H1 (cell line): ENCODE measurements around the gene DSC3. TPM values are rescaled to one million over a fixed set of nuclear protein-coding genes. Genes with fewer than 3 reads are reported as not detected.

Experiments used
- CTCF ChIA-PET: fragments of 300-600 bp; sonication (Branson Sonifier 250); formaldehyde crosslinking; loops from one replicate; lab custom pipeline; 2021; ENCODE audit not compliant: partially characterized antibody; lab: Charles Lee
- POLR2A ChIA-PET: fragments of 300-600 bp; sonication (Branson Sonifier 250); formaldehyde crosslinking; loops from one replicate; lab custom pipeline; 2021; ENCODE audit warnings: inconsistent platforms; ENCODE audit not compliant: partially characterized antibody; lab: Charles Lee
- DNase-seq, 2 experiments: peaks; one replicate each; pipeline versions ENCODE4 v3.0.0 to v3.0.0-alpha.2; 2010 to 2022; ENCODE audit warnings: low spot score in 2 of 2, low read depth in 1 of 2, mixed read lengths in 1 of 2
- FAIRE-seq: peaks from 2 replicates; lab custom pipeline; 2011; peaks lifted over from hg19 to GRCh38; lab: Jason Lieb, UNC
- H2AFZ ChIP-seq: 2 replicates; pipeline ENCODE4 v1.8.1; 2012; ENCODE audit warnings: low read length, inconsistent platforms
- H2AK5ac ChIP-seq: 2 replicates; pipeline ENCODE4 v1.6.1; 2013; ENCODE audit warnings: low read depth, low read length
- H2BK120ac ChIP-seq: replicated peaks from 2 replicates; pipeline ENCODE3; 2013; ENCODE audit warnings: low read depth, low read length, inconsistent platforms
- H2BK12ac ChIP-seq: 2 replicates; pipeline ENCODE4 v1.6.1; 2013; ENCODE audit warnings: low read depth, low read length
- H2BK15ac ChIP-seq: 2 replicates; pipeline ENCODE4 v1.6.1; 2013; ENCODE audit warnings: low read length
- H2BK20ac ChIP-seq: 2 replicates; pipeline ENCODE4 v1.6.1; 2013; ENCODE audit warnings: low read length
- H2BK5ac ChIP-seq: 2 replicates; pipeline ENCODE4 v1.6.1; 2013; ENCODE audit warnings: low read depth, low read length
- H3K14ac ChIP-seq: 2 replicates; pipeline ENCODE4 v1.6.1; 2013; ENCODE audit warnings: inconsistent platforms; ENCODE audit not compliant: insufficient read length
- H3K18ac ChIP-seq: 2 replicates; pipeline ENCODE4 v1.6.1; 2013; ENCODE audit warnings: low read length; ENCODE audit errors: extremely low read depth
- H3K23ac ChIP-seq: 2 replicates; pipeline ENCODE4 v1.6.1; 2013; ENCODE audit warnings: inconsistent platforms; ENCODE audit not compliant: insufficient read length
- H3K23me2 ChIP-seq: 2 replicates; pipeline ENCODE4 v1.6.1; 2013; ENCODE audit warnings: low read depth, low read length
- H3K27ac ChIP-seq: 2 replicates; pipeline ENCODE4 v1.6.1; 2011; ENCODE audit warnings: low read depth, low read length, inconsistent platforms
- H3K27me3 ChIP-seq, 4 experiments: replicated peaks in 1 of 4; 1 replicate in 1 of 4; 2 replicates in 3 of 4; pipeline versions ENCODE4 v1.6.1 to v1.8.1; 2011 to 2013; ENCODE audit warnings: low read length in 3 of 4, mild to moderate bottlenecking in 3 of 4, inconsistent platforms in 2 of 4, mixed read lengths in 2 of 4, moderate library complexity in 1 of 4; ENCODE audit not compliant: control insufficient read depth in 3 of 4, insufficient read depth in 3 of 4; ENCODE audit errors: extremely low read depth in 1 of 4
- H3K36me3 ChIP-seq, 4 experiments: 2 replicates each; pipeline versions ENCODE4 v1.6.1 to v1.8.1; 2011 to 2013; ENCODE audit warnings: mild to moderate bottlenecking in 4 of 4, low read length in 3 of 4, moderate library complexity in 2 of 4, control low read depth in 1 of 4, inconsistent platforms in 1 of 4; ENCODE audit not compliant: insufficient read depth in 4 of 4, control insufficient read depth in 2 of 4
- H3K4ac ChIP-seq: replicated peaks from 2 replicates; pipeline ENCODE3; 2013; ENCODE audit warnings: low read length, low read depth, mixed read lengths, inconsistent platforms; ENCODE audit not compliant: insufficient read length
- H3K4me1 ChIP-seq, 4 experiments: replicated peaks in 1 of 4; 1 replicate in 1 of 4; 2 replicates in 3 of 4; pipeline versions ENCODE4 v1.6.1 to v1.8.1; 2011 to 2013; ENCODE audit warnings: low read length in 3 of 4, inconsistent platforms in 2 of 4, mixed read lengths in 1 of 4; ENCODE audit not compliant: insufficient read depth in 4 of 4, control insufficient read depth in 3 of 4
- H3K4me2 ChIP-seq, 2 experiments: 2 replicates each; pipeline versions ENCODE4 v1.6.1 to v1.8.1; 2011 to 2013; ENCODE audit warnings: low read depth in 2 of 2, low read length in 2 of 2, control low read depth in 1 of 2, inconsistent platforms in 1 of 2, mild to moderate bottlenecking in 1 of 2; ENCODE audit not compliant: insufficient read depth in 1 of 2
- H3K4me3 ChIP-seq, 4 experiments: fragments of 200-600, 300-600 bp in 1 of 4; sonication (generic), shearing (Covaris generic), sonication (Bioruptor Twin) in 1 of 4; 2 replicates each; pipeline versions ENCODE4 v1.5.1 to v1.8.1; 2011 to 2016; ENCODE audit warnings: low read length in 4 of 4, low read depth in 3 of 4, control low read depth in 2 of 4, inconsistent platforms in 2 of 4, mild to moderate bottlenecking in 2 of 4, mixed read lengths in 1 of 4, moderate library complexity in 1 of 4; ENCODE audit not compliant: insufficient read depth in 2 of 4; ENCODE audit errors: extremely low read depth in 1 of 4
- H3K56ac ChIP-seq: replicated peaks from 2 replicates; pipeline ENCODE3; 2013; ENCODE audit warnings: low read depth, mild to moderate bottlenecking, mixed read lengths, low read length, inconsistent platforms; ENCODE audit not compliant: insufficient read length
- H3K79me1 ChIP-seq: 2 replicates; pipeline ENCODE4 v1.6.1; 2013; ENCODE audit warnings: low read depth, low read length, control low read depth
- H3K79me2 ChIP-seq, 2 experiments: 2 replicates each; pipeline versions ENCODE4 v1.6.1 to v1.8.1; 2012 to 2013; ENCODE audit warnings: low read length in 2 of 2, mild to moderate bottlenecking in 2 of 2, inconsistent platforms in 1 of 2; ENCODE audit not compliant: insufficient read depth in 2 of 2, control insufficient read depth in 1 of 2
- H3K9ac ChIP-seq, 4 experiments: replicated peaks in 1 of 4; 1 replicate in 1 of 4; 2 replicates in 3 of 4; pipeline versions ENCODE4 v1.6.1 to v1.8.1; 2011 to 2013; ENCODE audit warnings: low read depth in 3 of 4, low read length in 3 of 4, control low read depth in 2 of 4, mild to moderate bottlenecking in 2 of 4, moderate library complexity in 2 of 4, inconsistent platforms in 1 of 4; ENCODE audit errors: extremely low read depth in 1 of 4
- H3K9me3 ChIP-seq, 2 experiments: 2 replicates each; pipeline versions ENCODE4 v1.6.1 to v1.8.1; 2012 to 2013; ENCODE audit warnings: mild to moderate bottlenecking in 2 of 2, moderate library complexity in 2 of 2, control low read depth in 1 of 2, inconsistent platforms in 1 of 2, low read depth in 1 of 2, low read length in 1 of 2, mixed read lengths in 1 of 2; ENCODE audit not compliant: insufficient read depth in 2 of 2
- H4K20me1 ChIP-seq, 2 experiments: replicated peaks in 1 of 2; 2 replicates each; pipeline versions ENCODE3 to v1.8.1; 2011 to 2013; ENCODE audit warnings: inconsistent platforms in 2 of 2, low read length in 2 of 2, mild to moderate bottlenecking in 1 of 2; ENCODE audit not compliant: insufficient read depth in 2 of 2, control insufficient read depth in 1 of 2
- H4K5ac ChIP-seq: 2 replicates; pipeline ENCODE4 v1.6.1; 2013; ENCODE audit warnings: low read length, low read depth, mixed read lengths, inconsistent platforms; ENCODE audit not compliant: insufficient read length
- H4K8ac ChIP-seq: 2 replicates; pipeline ENCODE4 v1.8.0; 2013; ENCODE audit warnings: mild to moderate bottlenecking, moderate library complexity, low read length, inconsistent platforms; ENCODE audit not compliant: insufficient read depth; ENCODE audit errors: extremely low read depth
- H4K91ac ChIP-seq: replicated peaks from 2 replicates; pipeline ENCODE3; 2013; ENCODE audit warnings: low read length, mixed read lengths, inconsistent platforms; ENCODE audit not compliant: insufficient read length
- BACH1 ChIP-seq: IDR thresholded peaks from 2 replicates; pipeline ENCODE4 v1.6.1; 2012; ENCODE audit warnings: low read length, improper control_type of control experiment
- BCL11A ChIP-seq, 2 experiments: IDR thresholded peaks; one replicate each; pipeline ENCODE4 v1.6.1; 2011; ENCODE audit warnings: low read depth in 2 of 2, low read length in 2 of 2, mild to moderate bottlenecking in 2 of 2
- CHD1 ChIP-seq: IDR thresholded peaks from 2 replicates; pipeline ENCODE4 v1.6.1; 2012; ENCODE audit warnings: low read depth, low read length, improper control_type of control experiment
- GABPA ChIP-seq: IDR thresholded peaks from 2 replicates; pipeline ENCODE4 v1.6.1; 2011; ENCODE audit warnings: mild to moderate bottlenecking, low read length, moderate library complexity, borderline replicate concordance; ENCODE audit not compliant: insufficient read depth
- HDAC2 ChIP-seq, 2 experiments: fragments of 300-600 bp in 1 of 2; sonication (generic) in 1 of 2; IDR thresholded peaks; 2 replicates each; pipeline ENCODE4 v1.6.1; 2011 to 2012; ENCODE audit warnings: low read depth in 2 of 2, low read length in 2 of 2, mild to moderate bottlenecking in 2 of 2, moderate library complexity in 2 of 2, borderline replicate concordance in 1 of 2, inconsistent platforms in 1 of 2
- KDM1A ChIP-seq: fragments of 200-600, 300-600 bp; sonication (generic); IDR thresholded peaks from 2 replicates; pipeline ENCODE4 v1.7.1; 2016; ENCODE audit warnings: mild to moderate bottlenecking, low read length, borderline replicate concordance
- KDM4A ChIP-seq: IDR thresholded peaks from one replicate; pipeline ENCODE4 v1.7.1; 2012; ENCODE audit warnings: low read depth, mild to moderate bottlenecking, moderate library complexity, low read length, inconsistent platforms; ENCODE audit not compliant: severe bottlenecking
- PHF8 ChIP-seq: fragments of 200-600 bp; sonication (generic); conservative IDR thresholded peaks from 2 replicates; pipeline ENCODE4 v1.7.1; 2012; ENCODE audit warnings: low read depth, mild to moderate bottlenecking, inconsistent platforms, low read length, moderate library complexity
- POLR2AphosphoS5 ChIP-seq: IDR thresholded peaks from 2 replicates; pipeline ENCODE4 v1.6.1; 2011; ENCODE audit warnings: low read depth, low read length
- POU5F1 ChIP-seq: IDR thresholded peaks from 2 replicates; pipeline ENCODE4 v1.6.1; 2011; ENCODE audit warnings: low read depth, mild to moderate bottlenecking, low read length, moderate library complexity
- RAD21 ChIP-seq, 2 experiments: IDR thresholded peaks in 1 of 2; conservative IDR thresholded peaks in 1 of 2; 2 replicates each; pipeline ENCODE4 v1.6.1; 2011; ENCODE audit warnings: low read depth in 2 of 2, low read length in 2 of 2, improper control_type of control experiment in 1 of 2, inconsistent platforms in 1 of 2, mild to moderate bottlenecking in 1 of 2, moderate library complexity in 1 of 2
- SP2 ChIP-seq: IDR thresholded peaks from 2 replicates; pipeline ENCODE4 v1.6.1; 2012; ENCODE audit warnings: mild to moderate bottlenecking, low read length, inconsistent platforms
- SP4 ChIP-seq: IDR thresholded peaks from 2 replicates; pipeline ENCODE4 v1.6.1; 2012; ENCODE audit warnings: low read length, inconsistent platforms
- SRF ChIP-seq: IDR thresholded peaks from 2 replicates; pipeline ENCODE4 v1.6.1; 2011; ENCODE audit warnings: mild to moderate bottlenecking, low read depth, low read length, moderate library complexity
- YY1 ChIP-seq: IDR thresholded peaks from 2 replicates; pipeline ENCODE4 v1.6.1; 2011; ENCODE audit warnings: low read depth, mild to moderate bottlenecking, low read length
- WGBS, 2 experiments: shearing (Covaris generic) in 1 of 2; methylation state at CpG; one replicate each; pipeline versions ENCODE4 v1.1.6 to v1.1.7; 2013 to 2015; ENCODE audit warnings: low lambda C conversion rate in 2 of 2, mixed read lengths in 2 of 2, inconsistent platforms in 1 of 2, low coverage in 1 of 2, missing lambda C conversion rate in 1 of 2; ENCODE audit not compliant: insufficient replicate concordance in 2 of 2, insufficient coverage in 1 of 2, insufficient read length in 1 of 2; ENCODE audit errors: extremely low coverage in 1 of 2, missing lambda C conversion rate in 1 of 2; 5-methylcytosine and 5-hydroxymethylcytosine counted together
- polyA plus RNA-seq, 7 experiments: library from polyadenylated mRNA; depleted of rRNA in 3 of 7; stranded (reverse) in 5 of 7; unstranded in 2 of 7; fragments of >200 nt in 5 of 7; fragments of 200-250 nt in 2 of 7; gene quantifications; 1 replicate in 5 of 7; 2 replicates in 1 of 7; 4 replicates in 1 of 7; pipeline versions ENCODE4 v1.2.1 to v1.2.3, GENCODE V29; 2011 to 2013; ENCODE audit warnings: missing spikeins in 2 of 7, mixed read lengths in 2 of 7
- total RNA-seq: library from RNA; stranded (reverse); fragmentation: NEBNext Ultra II Directional; extraction: Animal tissue kit (Norgen Biotek cat#: 25700); gene quantifications from 2 replicates; pipeline ENCODE4 v1.2.1, GENCODE V29; 2021

The DSC3 gene
- total and polyA plus RNA-seq, 2 of the 8 experiments (the other 6 are each of a cell fraction or from before 2014, with no cell fraction given) = 0.70 to 3.7 TPM

GRCh38 chr18:31044926-31045325 is 2.4 kb upstream of the DSC3 start:
- Histone ChIP-seq H3K23ac (no peak overlapping the region), H3K36me3 (no peaks in the 10 kb centered on the region), H3K79me2 (no peaks in the 10 kb centered on the region), H2BK12ac (no peak overlapping the region), H3K4me2 (no peak overlapping the region), H3K4ac (no peak overlapping the region), H2AK5ac (no peak overlapping the region), H2AFZ (no peak overlapping the region), H2BK15ac (no peak overlapping the region), H3K14ac (no peak overlapping the region), H3K79me1 (no peaks in the 10 kb centered on the region), H4K5ac (no peak overlapping the region), H2BK120ac (no peak overlapping the region), H4K91ac (no peak overlapping the region), H2BK5ac (no peak overlapping the region), H3K27me3 (peaks cover 25 to 50% (median 42%) of the 10 kb centered on the region in 4 experiments), H3K9ac (no peak overlapping the region), H3K18ac (no peak overlapping the region), H3K4me1 (peaks cover 3 to 13% (median 7%) of the 10 kb centered on the region in 4 experiments; a peak in 5 of 7 replicates), H4K20me1 (no peaks in the 10 kb centered on the region), H3K56ac (no peak overlapping the region), H2BK20ac (no peak overlapping the region), H3K27ac (no peak overlapping the region), H4K8ac (no peak overlapping the region), H3K23me2 (peaks cover 21% of the 10 kb centered on the region), H3K4me3 (no peak overlapping the region), H3K9me3 (no peaks in the 10 kb centered on the region)
- DNase-seq = no peak
- ChIA-PET POLR2A (no interaction called here), CTCF (interaction anchor here (0.6 kb wide), 1 partner anchor 474 kb away, joined by 4 read pairs; no protein-coding TSS in a partner anchor)
- 95% methylated on average over 3 of the region's 3 CpGs; no CpG with 5 or more reads in 1 of the 2 experiments for WGBS, 2 experiments
- FAIRE-seq = no peak
- TF ChIP-seq BACH1 (no peak), GABPA (no peak), PHF8 (no peak), POLR2AphosphoS5 (no peak), KDM1A (no peak), YY1 (no peak), RAD21 (IDR thresholded peaks at IDR 0.05 in 1 of 2, conservative IDR thresholded peaks at IDR 0.05 in 1 of 2; ENCODE audit: low read depth in 2 of 2, low read length in 2 of 2) (no peak), KDM4A (no peak), HDAC2 (IDR thresholded peaks at IDR 0.05; ENCODE audit: borderline replicate concordance in 1 of 2, low read depth in 2 of 2, low read length in 2 of 2) (no peak), SP4 (no peak), SP2 (no peak), SRF (no peak), BCL11A (IDR thresholded peaks at IDR 0.05; ENCODE audit: low read depth in 2 of 2, low read length in 2 of 2) (no peak), POU5F1 (no peak), CHD1 (no peak)
